Adrenal gland (tissue), 5 donors: Measurements from ENCODE around the gene ERRFI1.

Experiments
- POLR2A ChIP-seq, 2 donors: fragments of 450-650 bp; IDR thresholded peaks; one replicate each; pipeline ENCODE4 v1.6.1; 2017; ENCODE audit warnings: antibody characterized with exemption in 2 of 2, mild to moderate bottlenecking in 2 of 2, moderate library complexity in 1 of 2
- TF ChIP-seq, protein P1 (sequence below), 6 experiments: fragments of 450-650 bp in 4 of 6; fragments of 200-600 bp in 2 of 6; sonication (generic) in 1 of 6; IDR thresholded peaks; 1 replicate in 5 of 6; 2 replicates in 1 of 6; pipeline versions ENCODE4 v1.5.1 to v1.8.0; 2016 to 2021; ENCODE audit warnings: antibody characterized with exemption in 6 of 6, mild to moderate bottlenecking in 2 of 6, moderate library complexity in 1 of 6
- donor health status: DM: no; HTN: no; CAD: no.

DNA sequence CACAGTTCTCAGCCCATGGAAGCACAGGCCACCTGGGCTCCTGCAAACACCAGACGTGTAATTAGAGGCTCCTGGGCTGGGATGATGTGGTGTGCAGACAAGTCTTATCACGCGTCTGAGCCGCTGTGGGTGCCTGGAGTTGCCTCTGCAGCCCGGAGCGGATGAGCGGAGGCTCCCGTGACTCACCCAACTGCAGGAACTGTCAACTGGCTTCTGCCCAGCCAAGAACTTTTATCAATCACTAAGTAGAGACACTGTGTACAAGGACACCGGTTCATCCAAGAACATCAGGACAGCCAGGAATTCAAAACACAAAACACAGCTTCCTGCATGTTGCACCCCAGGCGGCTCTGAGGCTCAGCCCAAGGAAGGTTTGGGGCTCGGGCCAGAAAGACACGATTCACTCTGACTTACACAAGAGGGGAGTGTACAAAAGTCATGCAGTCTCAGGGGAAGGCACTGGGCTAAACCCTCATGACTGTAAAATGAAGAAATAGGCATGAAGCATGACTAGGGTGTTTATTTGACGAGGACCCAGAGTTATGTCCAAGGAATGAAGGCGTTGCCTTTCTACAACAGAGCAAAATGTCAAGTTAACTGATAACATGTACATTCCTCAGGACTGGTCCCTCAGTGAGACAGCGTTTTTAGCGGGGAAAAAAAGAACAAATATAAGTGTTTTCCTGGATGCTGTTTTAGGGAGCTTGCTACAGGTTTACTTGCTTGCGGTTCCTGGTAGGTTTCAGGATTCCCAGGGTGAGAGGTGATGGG is 21.1 kb downstream of the ERRFI1 start:
- TF ChIP-seq, protein P1, sequence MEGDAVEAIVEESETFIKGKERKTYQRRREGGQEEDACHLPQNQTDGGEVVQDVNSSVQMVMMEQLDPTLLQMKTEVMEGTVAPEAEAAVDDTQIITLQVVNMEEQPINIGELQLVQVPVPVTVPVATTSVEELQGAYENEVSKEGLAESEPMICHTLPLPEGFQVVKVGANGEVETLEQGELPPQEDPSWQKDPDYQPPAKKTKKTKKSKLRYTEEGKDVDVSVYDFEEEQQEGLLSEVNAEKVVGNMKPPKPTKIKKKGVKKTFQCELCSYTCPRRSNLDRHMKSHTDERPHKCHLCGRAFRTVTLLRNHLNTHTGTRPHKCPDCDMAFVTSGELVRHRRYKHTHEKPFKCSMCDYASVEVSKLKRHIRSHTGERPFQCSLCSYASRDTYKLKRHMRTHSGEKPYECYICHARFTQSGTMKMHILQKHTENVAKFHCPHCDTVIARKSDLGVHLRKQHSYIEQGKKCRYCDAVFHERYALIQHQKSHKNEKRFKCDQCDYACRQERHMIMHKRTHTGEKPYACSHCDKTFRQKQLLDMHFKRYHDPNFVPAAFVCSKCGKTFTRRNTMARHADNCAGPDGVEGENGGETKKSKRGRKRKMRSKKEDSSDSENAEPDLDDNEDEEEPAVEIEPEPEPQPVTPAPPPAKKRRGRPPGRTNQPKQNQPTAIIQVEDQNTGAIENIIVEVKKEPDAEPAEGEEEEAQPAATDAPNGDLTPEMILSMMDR (IDR thresholded peaks at IDR 0.05) = peak in 4 of 6 experiments; percentile 12 to 35 (median 27)
- TF ChIP-seq POLR2A (IDR thresholded peaks at IDR 0.05) = peak in 1 of 2 donors; percentile 75
